Testis (tissue), 3 donors: ENCODE results near the gene PMM2. TPM values are rescaled to one million over a fixed set of nuclear protein-coding genes. Genes with fewer than 3 reads are reported as not detected.
A peak's percentile ranks its signal among the peaks of the same experiment; 100 is the strongest.

Source experiments
- DNase-seq: peaks from one replicate; pipeline ENCODE4 v3.0.0-alpha.2; 2019
- H3K27ac ChIP-seq, 2 donors: fragments of 200-600 bp; sonication (generic); one replicate each; pipeline ENCODE4 v1.5.1; 2019
- H3K27me3 ChIP-seq: fragments of 200-600 bp; sonication (generic); one replicate; pipeline ENCODE4 v1.5.1; 2019
- H3K36me3 ChIP-seq: fragments of 200-600 bp; sonication (generic); one replicate; pipeline ENCODE4 v1.5.1; 2017; ENCODE audit warnings: low read depth; ENCODE audit errors: missing control alignments
- H3K4me1 ChIP-seq: fragments of 200-600 bp; sonication (generic); one replicate; pipeline ENCODE4 v1.5.1; 2019
- H3K4me3 ChIP-seq, 2 donors: fragments of 200-600 bp; sonication (generic); one replicate each; pipeline ENCODE4 v1.5.1; 2017 to 2019
- H3K9me3 ChIP-seq: fragments of 200-600 bp; sonication (generic); one replicate; pipeline ENCODE4 v1.5.1; 2017
- CTCF ChIP-seq, 3 experiments: fragments of 450-650 bp in 2 of 3; fragments of 200-600 bp in 1 of 3; sonication (generic) in 1 of 3; IDR thresholded peaks; one replicate each; pipeline ENCODE4 v1.5.1; 2016 to 2019; ENCODE audit warnings: antibody characterized with exemption in 3 of 3, mild to moderate bottlenecking in 2 of 3, moderate library complexity in 1 of 3
- POLR2A ChIP-seq: fragments of 450-650 bp; IDR thresholded peaks from one replicate; pipeline ENCODE4 v1.6.1; 2017; ENCODE audit warnings: antibody characterized with exemption, mild to moderate bottlenecking, moderate library complexity
- WGBS, 2 donors: methylation state at CpG; one replicate each; pipeline ENCODE4 v1.1.5; 2018; 5-methylcytosine and 5-hydroxymethylcytosine counted together
- intact Hi-C: fragments of 100-400 bp; cut with DNase I; formaldehyde crosslinking; loops from one replicate; pipeline ENCODE4 v1.15.1; 2023; ENCODE audit warnings: low total_unique reads
- polyA plus RNA-seq: library from polyadenylated mRNA; stranded (reverse); fragments of 350-450 nt; fragmentation: Illumina TruSeq; extraction: RNeasy Lipid Tissue Mini Kit (QIAGEN cat#74804); gene quantifications from one replicate; pipeline ENCODE4 v1.2.3, GENCODE V29; 2014; ENCODE audit warnings: low read depth, low replicate concordance; ENCODE audit not compliant: insufficient read depth
- total RNA-seq, 2 donors: library from RNA; depleted of rRNA; stranded (reverse); fragments of >200 nt; gene quantifications; one replicate each; pipeline ENCODE4 v1.2.3, GENCODE V29; 2016

The PMM2 gene
- total and polyA plus RNA-seq, 3 donors from 2014 or later = 15.4 to 36.6 (median 25.8) TPM

GRCh38 chr16:8885674-8886592 is 88.3 kb downstream of the PMM2 start:
- no peaks in the 10 kb centered on the region for H3K27me3 ChIP-seq
- H3K4me3 ChIP-seq = no peak overlapping the region
- H3K36me3 ChIP-seq = no peaks in the 10 kb centered on the region
- no peak overlapping the region for H3K27ac ChIP-seq
- intact Hi-C loops = loop anchor here (10.0 kb wide), 1 partner anchor 321 kb away; no protein-coding TSS in a partner anchor
- WGBS, 2 donors = 28 to 47% methylated on average over 12 to 20 of the region's 20 CpGs
- no peaks in the 10 kb centered on the region for H3K9me3 ChIP-seq
- no peak for DNase-seq
- TF ChIP-seq CTCF (IDR thresholded peaks at IDR 0.05) (no peak), POLR2A (no peak)
- peaks cover 5% of the 10 kb centered on the region for H3K4me1 ChIP-seq

- Histone ChIP-seq H3K4me3 (no peak overlapping the region), H3K4me1 (peaks cover 11% of the 10 kb centered on the region), H3K9me3 (no peaks in the 10 kb centered on the region), H3K36me3 (no peaks in the 10 kb centered on the region), H3K27ac (no peak overlapping the region), H3K27me3 (no peaks in the 10 kb centered on the region)
- DNase-seq = no peak
- WGBS, 2 donors = 75 to 77% methylated on average over 19 of the region's 19 CpGs
- TF ChIP-seq POLR2A (no peak), CTCF (IDR thresholded peaks at IDR 0.05) (no peak)
- intact Hi-C loops = loop anchor here (10.0 kb wide), 1 partner anchor 322 kb away; no protein-coding TSS in a partner anchor
These were observed 89.2 kb downstream of the PMM2 start for GRCh38 chr16:8886593-8887430.

- no peaks in the 10 kb centered on the region for H3K36me3 ChIP-seq
- peaks cover 17% of the 10 kb centered on the region for H3K4me1 ChIP-seq
- TF ChIP-seq CTCF (IDR thresholded peaks at IDR 0.05) (no peak), POLR2A (no peak)
- no peak overlapping the region for H3K4me3 ChIP-seq
- H3K9me3 ChIP-seq = no peaks in the 10 kb centered on the region
- intact Hi-C loops = loop anchor here (10.0 kb wide), 1 partner anchor 323 kb away; no protein-coding TSS in a partner anchor
- no peak overlapping the region for H3K27ac ChIP-seq
- 90 to 91% methylated on average over 6 of the region's 6 CpGs for WGBS, 2 donors
- DNase-seq = no peak
- H3K27me3 ChIP-seq = no peaks in the 10 kb centered on the region
These were observed 89.8 kb downstream of the PMM2 start for GRCh38 chr16:8887431-8887765.

- TF ChIP-seq POLR2A (no peak), CTCF (IDR thresholded peaks at IDR 0.05) (no peak)
- 68 to 86% methylated on average over 9 to 16 of the region's 16 CpGs for WGBS, 2 donors
- no peak overlapping the region for H3K27ac ChIP-seq
- no peaks in the 10 kb centered on the region for H3K36me3 ChIP-seq
- H3K27me3 ChIP-seq = no peaks in the 10 kb centered on the region
- no peaks in the 10 kb centered on the region for H3K9me3 ChIP-seq
- DNase-seq = peak; percentile 79
- H3K4me1 ChIP-seq = peaks cover 17% of the 10 kb centered on the region
- H3K4me3 ChIP-seq = no peak overlapping the region
- intact Hi-C loops = loop anchor here (10.0 kb wide), 1 partner anchor 323 kb away; no protein-coding TSS in a partner anchor
These were observed 90.4 kb downstream of the PMM2 start for GRCh38 chr16:8887952-8888560.
